Lower leg skin (tissue), 3 donors: ENCODE results near the gene PCED1B.

ENCODE experiments used
- CTCF ChIP-seq, 3 donors: fragments of 450-650 bp; IDR thresholded peaks; one replicate each; pipeline ENCODE4 v1.5.1; 2016; ENCODE audit warnings: antibody characterized with exemption in 3 of 3, mild to moderate bottlenecking in 3 of 3, moderate library complexity in 2 of 3
- POLR2A ChIP-seq, 2 donors: fragments of 450-650 bp; IDR thresholded peaks; one replicate each; pipeline ENCODE4 v1.6.1; 2016 to 2017; ENCODE audit warnings: antibody characterized with exemption in 2 of 2, mild to moderate bottlenecking in 1 of 2, moderate library complexity in 1 of 2

- no peak for TF ChIP-seq CTCF (IDR thresholded peaks at IDR 0.05)
- no peak for TF ChIP-seq POLR2A (IDR thresholded peaks at IDR 0.05)
Observed at GRCh38 chr12:47094804-47095203, 15.4 kb downstream of the PCED1B start.
